Measurements from ENCODE around the gene TASOR2. TPM values are rescaled to one million over a fixed set of nuclear protein-coding genes. Genes with fewer than 3 reads are reported as not detected.

TASOR2 gene
- total and polyA plus RNA-seq, 3 donors from 2014 or later, result 57.5 to 161 (median 157) TPM

- no peak for TF ChIP-seq POLR2A (IDR thresholded peaks at IDR 0.05)
- no peak for TF ChIP-seq CTCF (IDR thresholded peaks at IDR 0.05)
- Histone ChIP-seq H3K9me3 (no peaks in the 10 kb centered on the region), H3K36me3 (ENCODE audit: low read depth, missing control alignments) (no peaks in the 10 kb centered on the region), H3K27me3 (no peaks in the 10 kb centered on the region), H3K4me1 (peaks cover 33% of the 10 kb centered on the region), H3K4me3 (no peak overlapping the region), H3K27ac (peak overlapping the region in 1 of 2 donors; percentile 81)
- no peak for DNase-seq
- 62 to 63% methylated on average over 11 of the region's 11 CpGs for WGBS, 2 donors
- intact Hi-C loops (cut with DNase I; ENCODE audit: low total_unique reads), result no loop called here
Observed at GRCh38 chr10:5645375-5645774, 39.3 kb upstream of the TASOR2 start.

- Histone ChIP-seq H3K27ac (peak overlapping the region; percentile 48 to 81), H3K4me1 (peaks cover 40% of the 10 kb centered on the region), H3K4me3 (no peak overlapping the region), H3K9me3 (no peaks in the 10 kb centered on the region), H3K27me3 (no peaks in the 10 kb centered on the region), H3K36me3 (ENCODE audit: low read depth, missing control alignments) (no peaks in the 10 kb centered on the region)
- WGBS, 2 donors, result 46 to 59% methylated on average over 15 to 21 of the region's 21 CpGs
- intact Hi-C loops (cut with DNase I; ENCODE audit: low total_unique reads), result no loop called here
- TF ChIP-seq CTCF (IDR thresholded peaks at IDR 0.05), result no peak
- TF ChIP-seq POLR2A (IDR thresholded peaks at IDR 0.05), result no peak
- peak; percentile 62 for DNase-seq
Observed at GRCh38 chr10:5645944-5646617, 38.6 kb upstream of the TASOR2 start.

GRCh38 chr10:5647507-5648240, 37.0 kb upstream of the TASOR2 start:
- no peak for DNase-seq
- H3K27me3 ChIP-seq, result no peaks in the 10 kb centered on the region
- TF ChIP-seq POLR2A (IDR thresholded peaks at IDR 0.05), result no peak
- no peak for TF ChIP-seq CTCF (IDR thresholded peaks at IDR 0.05)
- peaks cover 52% of the 10 kb centered on the region for H3K4me1 ChIP-seq
- intact Hi-C loops (cut with DNase I; ENCODE audit: low total_unique reads), result no loop called here
- H3K27ac ChIP-seq, result peak overlapping the region in 1 of 2 donors; percentile 81
- H3K4me3 ChIP-seq, result no peak overlapping the region
- H3K9me3 ChIP-seq, result no peaks in the 10 kb centered on the region
- no peaks in the 10 kb centered on the region for H3K36me3 ChIP-seq (ENCODE audit: low read depth, missing control alignments)
- 87 to 90% methylated on average over 11 of the region's 11 CpGs for WGBS, 2 donors

- no peak for DNase-seq
- intact Hi-C loops (cut with DNase I; ENCODE audit: low total_unique reads), result no loop called here
- no peak overlapping the region for H3K4me3 ChIP-seq
- no peaks in the 10 kb centered on the region for H3K36me3 ChIP-seq (ENCODE audit: low read depth, missing control alignments)
- no peaks in the 10 kb centered on the region for H3K9me3 ChIP-seq
- H3K4me1 ChIP-seq, result peaks cover 50% of the 10 kb centered on the region
- H3K27me3 ChIP-seq, result no peaks in the 10 kb centered on the region
- TF ChIP-seq CTCF (IDR thresholded peaks at IDR 0.05), result no peak
- no peak for TF ChIP-seq POLR2A (IDR thresholded peaks at IDR 0.05)
- no peak overlapping the region for H3K27ac ChIP-seq
- 82 to 91% methylated on average over 24 to 50 of the region's 50 CpGs for WGBS, 2 donors
Observed at GRCh38 chr10:5648494-5649457, 35.9 kb upstream of the TASOR2 start.

Measured in testis (tissue), 3 donors.